ENCODE data around the gene WASF2. TPM values are rescaled to one million over a fixed set of nuclear protein-coding genes. Genes with fewer than 3 reads are reported as not detected.

Gene WASF2
- total RNA-seq, 4 donors from 2014 or later = 43.4 to 87.8 (median 60.5) TPM

GRCh38 chr1:27377760-27378495 lies 112.0 kb downstream of the WASF2 start:
- no peak for DNase-seq (ENCODE audit: low spot score)
- TF ChIP-seq CTCF (IDR thresholded peaks at IDR 0.05) = no peak

DNA sequence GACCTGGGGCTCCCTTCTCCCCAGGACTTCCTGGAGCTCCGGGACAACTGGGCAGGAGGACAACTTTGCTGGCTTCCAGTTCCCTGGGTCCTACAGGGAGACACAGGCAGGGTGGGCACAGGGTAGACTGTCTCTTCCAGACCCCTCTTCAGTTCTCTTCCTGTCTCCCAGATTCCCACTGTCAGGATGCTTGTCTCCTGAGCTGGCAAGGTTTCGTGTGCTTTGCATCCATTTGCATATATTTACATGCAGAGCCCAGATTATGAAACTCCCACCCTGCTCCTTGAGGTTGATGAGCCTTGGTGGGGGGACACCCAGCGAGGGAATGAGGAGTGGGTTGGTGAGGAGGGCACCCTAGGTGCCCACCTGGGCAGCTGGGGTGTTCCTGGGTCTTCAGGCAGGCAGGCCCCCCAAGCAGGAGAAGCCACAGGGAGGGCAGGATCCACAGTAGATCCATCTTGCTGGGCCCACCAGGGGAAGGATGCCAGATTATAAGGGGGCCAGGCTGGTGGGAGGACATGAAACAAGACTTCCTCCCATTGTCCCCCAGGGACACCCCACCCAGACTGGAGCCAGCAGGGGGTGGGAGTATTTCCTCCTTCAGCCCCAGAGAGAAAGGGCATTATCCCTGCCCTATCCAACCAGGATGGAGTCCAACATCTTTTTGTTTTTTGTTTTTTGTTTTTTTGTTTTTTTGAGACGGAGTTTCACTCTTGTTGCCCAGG lies 115.4 kb downstream of the WASF2 start, which contains the start of gene FCN3:
FCN3 (minus strand) TSS at position 463 of the 725 bp plus-strand sequence; CDS start at position 457, 6 bp downstream.
- no peak for DNase-seq (ENCODE audit: low spot score)
- no peak for ATAC-seq (ENCODE audit: low FRiP score)
- no peak for TF ChIP-seq CTCF (IDR thresholded peaks at IDR 0.05)

More at GRCh38 chr1:27377760-27378495, 112.0 kb downstream of the WASF2 start:
- ATAC-seq (ENCODE audit: low FRiP score) = no peak

DNA sequence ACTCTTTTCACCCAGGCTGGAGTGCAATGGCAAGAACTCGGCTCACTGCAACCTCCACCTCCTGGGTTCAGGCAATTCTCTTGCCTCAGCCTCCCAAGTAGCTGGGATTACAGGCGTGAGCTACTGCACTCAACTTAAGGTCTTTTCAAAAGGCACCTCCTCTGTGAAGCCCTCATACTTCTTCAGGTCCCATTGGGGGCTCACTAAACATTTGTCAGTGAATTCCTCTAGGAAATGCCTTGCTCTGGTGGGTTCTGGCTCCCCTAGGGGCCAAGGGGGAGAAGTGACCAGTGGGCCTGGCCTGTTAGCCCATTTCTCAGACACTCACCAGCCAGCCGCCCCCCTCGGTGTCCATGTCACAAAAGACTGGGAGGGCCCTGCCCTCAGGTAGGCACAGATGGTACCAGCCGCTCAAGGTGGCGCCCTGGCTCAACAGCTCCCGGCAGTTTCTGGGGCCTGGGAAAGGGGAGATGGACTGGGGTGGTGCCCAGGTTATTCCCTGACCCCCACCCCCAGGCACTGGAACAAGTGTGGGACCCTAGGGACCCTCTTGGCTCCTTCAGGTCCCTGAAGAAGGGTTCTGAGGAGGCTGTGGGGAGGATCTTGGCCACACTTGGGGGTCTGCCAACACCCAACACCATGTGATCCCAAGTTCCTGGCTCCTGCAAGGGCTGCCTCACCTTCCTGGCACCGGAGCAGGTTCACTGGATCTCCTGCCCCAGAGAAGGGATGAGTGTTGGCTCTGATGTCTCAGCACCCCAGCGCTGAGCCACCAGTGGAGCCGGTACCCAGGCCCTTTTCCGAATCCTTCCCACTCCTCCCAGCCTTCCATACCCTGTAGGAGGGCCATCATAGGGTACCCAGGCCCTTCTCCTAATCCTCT lies 116.9 kb downstream of the WASF2 start:
- DNase-seq (ENCODE audit: low spot score) (no peak), ATAC-seq (ENCODE audit: low FRiP score) (peak; percentile 20)
- TF ChIP-seq CTCF (IDR thresholded peaks at IDR 0.05) = no peak

DNA sequence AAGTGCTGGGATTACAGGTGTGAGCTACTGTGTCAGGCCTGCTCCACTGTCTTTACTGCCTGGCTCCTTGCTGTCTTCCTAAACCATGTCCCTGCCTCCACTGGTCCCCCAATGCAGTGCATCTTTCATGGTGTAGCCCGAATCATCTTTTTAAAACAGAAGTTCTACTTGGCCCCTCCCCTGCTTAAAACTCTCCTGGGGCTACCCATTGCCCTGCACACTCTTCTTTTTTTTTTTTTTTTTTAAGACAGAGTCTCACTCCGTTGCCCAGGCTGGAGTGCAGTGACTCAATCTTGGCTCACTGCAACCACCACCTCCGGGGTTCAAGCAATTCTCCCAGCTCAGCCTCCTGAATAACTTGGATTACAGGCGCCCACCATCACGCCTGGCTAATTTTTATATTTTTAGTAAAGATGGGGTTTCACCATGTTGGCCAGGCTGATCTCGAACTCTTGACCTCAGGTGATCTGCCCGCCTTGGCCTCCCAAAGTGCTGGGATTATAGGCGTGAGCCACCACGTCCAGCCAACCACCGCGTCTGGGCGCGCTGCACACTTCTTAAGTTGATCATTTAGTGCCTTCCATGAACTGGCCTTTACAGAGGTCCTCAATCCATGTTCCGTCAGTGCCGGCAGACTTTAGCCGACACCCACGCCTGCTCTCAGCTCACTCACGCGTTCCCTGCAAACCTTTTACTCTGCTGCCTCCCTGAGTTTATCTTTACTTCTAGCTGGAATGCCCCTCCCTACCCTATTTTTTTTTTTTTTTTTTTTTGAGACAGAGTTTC lies 117.8 kb downstream of the WASF2 start:
- no peak for TF ChIP-seq CTCF (IDR thresholded peaks at IDR 0.05)
- peak; percentile 70 for ATAC-seq (ENCODE audit: low FRiP score)
- DNase-seq (ENCODE audit: low spot score) = no peak

DNA sequence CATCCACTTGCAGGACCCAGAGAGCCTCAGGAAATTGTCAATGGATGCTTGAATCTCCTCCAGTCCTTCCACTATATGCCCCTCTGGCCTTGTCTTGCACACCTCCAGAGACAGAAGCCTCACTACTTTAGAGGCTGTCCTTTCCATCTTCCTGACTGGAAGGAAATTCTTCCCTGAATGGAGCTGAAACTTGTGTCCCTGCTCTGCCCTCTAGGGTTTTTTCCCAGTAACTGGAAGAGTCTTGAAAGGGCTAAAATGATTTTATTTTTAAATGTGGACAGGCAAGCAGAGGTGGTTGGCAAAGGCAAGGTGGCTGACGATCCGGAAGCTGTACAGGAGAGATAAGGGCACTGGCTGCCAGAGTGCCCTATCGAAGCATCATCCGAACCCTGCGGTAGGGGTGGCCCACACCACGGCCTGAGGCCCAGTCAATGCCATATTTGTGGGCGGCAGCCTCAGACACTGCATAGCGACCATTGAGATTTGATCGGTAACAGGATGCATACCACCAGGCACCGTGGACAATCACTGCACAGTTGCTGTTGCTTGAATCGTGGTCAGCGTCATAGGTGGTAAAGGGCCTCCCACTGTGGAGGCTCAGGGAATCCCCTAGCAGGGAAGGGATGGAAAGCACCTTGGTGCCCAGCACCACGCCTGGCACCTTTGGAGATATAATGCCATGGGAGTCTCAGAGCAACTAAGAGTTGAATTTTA lies 120.9 kb downstream of the WASF2 start:
- ATAC-seq (ENCODE audit: low FRiP score) (no peak), DNase-seq (ENCODE audit: low spot score) (no peak)
- no peak for TF ChIP-seq CTCF (IDR thresholded peaks at IDR 0.05)
